ENCODE results near the gene GALNT14.
"Not testable (repeated sequence)": the region's sequence is repeated elsewhere in the genome, so short reads cannot be mapped to it uniquely, and the experiment has no call there.

The GALNT14 gene

GRCh38 chr2:31138037-31138962 is at the start of gene GALNT14:
Gene GALNT14 (minus strand): TSS chr2:31138440. CDS start chr2:31138086, 354 bp downstream.
- DNase-seq (ENCODE audit: low spot score) = no peak

GRCh38 chr2:31187166-31187565 is 48.9 kb upstream of the GALNT14 start:
- DNase-seq (ENCODE audit: low spot score) = no peak

GRCh38 chr2:31183973-31184372 is 45.7 kb upstream of the GALNT14 start:
- not testable (repeated sequence) for DNase-seq (ENCODE audit: low spot score)

GRCh38 chr2:31176742-31177141 is 38.5 kb upstream of the GALNT14 start:
- DNase-seq (ENCODE audit: low spot score) = no peak

- no peak for DNase-seq (ENCODE audit: low spot score)
Measured at GRCh38 chr2:31171142-31171541, 32.9 kb upstream of the GALNT14 start.

GRCh38 chr2:31170071-31170698 is 31.9 kb upstream of the GALNT14 start:
- DNase-seq (ENCODE audit: low spot score) = peak; percentile 85

- no peak for DNase-seq (ENCODE audit: low spot score)
Measured at GRCh38 chr2:31168291-31168690, 30.1 kb upstream of the GALNT14 start.

GRCh38 chr2:31166925-31167324 is 28.7 kb upstream of the GALNT14 start:
- no peak for DNase-seq (ENCODE audit: low spot score)

GRCh38 chr2:31163011-31163539 is 24.8 kb upstream of the GALNT14 start:
- DNase-seq (ENCODE audit: low spot score) = no peak

GRCh38 chr2:31161637-31162036 is 23.4 kb upstream of the GALNT14 start:
- DNase-seq (ENCODE audit: low spot score) = no peak

- DNase-seq (ENCODE audit: low spot score) = no peak
Measured at GRCh38 chr2:31151501-31151900, 13.3 kb upstream of the GALNT14 start.

GRCh38 chr2:31150120-31150670 is 12.0 kb upstream of the GALNT14 start:
- no peak for DNase-seq (ENCODE audit: low spot score)

- no peak for DNase-seq (ENCODE audit: low spot score)
Measured at GRCh38 chr2:31148514-31148913, 10.3 kb upstream of the GALNT14 start.

- DNase-seq (ENCODE audit: low spot score) = no peak
Measured at GRCh38 chr2:31147645-31148044, 9.4 kb upstream of the GALNT14 start.

- no peak for DNase-seq (ENCODE audit: low spot score)
Measured at GRCh38 chr2:31142110-31142509, 3.9 kb upstream of the GALNT14 start.

GRCh38 chr2:31141443-31142085 is 3.3 kb upstream of the GALNT14 start:
- peak; percentile 30 for DNase-seq (ENCODE audit: low spot score)

GRCh38 chr2:31140151-31140550 is 1.9 kb upstream of the GALNT14 start:
- peak; percentile 72 for DNase-seq (ENCODE audit: low spot score)

- DNase-seq (ENCODE audit: low spot score) = no peak
Measured at GRCh38 chr2:31139671-31140070, 1.4 kb upstream of the GALNT14 start.

- DNase-seq (ENCODE audit: low spot score) = no peak
Measured at GRCh38 chr2:31137211-31138036, 816 bp downstream of the GALNT14 start.

- no peak for DNase-seq (ENCODE audit: low spot score)
Measured at GRCh38 chr2:31136732-31137131, 1.5 kb downstream of the GALNT14 start.

GRCh38 chr2:31136000-31136399 is 2.2 kb downstream of the GALNT14 start:
- DNase-seq (ENCODE audit: low spot score) = no peak

All from cerebellar cortex (tissue), 1 donor.